HepG2 (cell line): ENCODE measurements around the gene ABCB6. TPM values are rescaled to one million over a fixed set of nuclear protein-coding genes. Genes with fewer than 3 reads are reported as not detected.
A peak's percentile ranks its signal among the peaks of the same experiment; 100 is the strongest.
"Not testable (repeated sequence)": the region's sequence is repeated elsewhere in the genome, so short reads cannot be mapped to it uniquely, and the experiment has no call there.

Source experiments
- BORCS8-MEF2B ChIP-seq: sonication (generic); formaldehyde crosslinking; IDR thresholded peaks from 2 replicates; pipeline ENCODE4 v1.8.0; 2022; ENCODE audit warnings: mild to moderate bottlenecking, missing genetic modification reagents
- CCDC6 ChIP-seq: sonication (generic); formaldehyde crosslinking; IDR thresholded peaks from 2 replicates; pipeline ENCODE4 v1.8.1; 2022; ENCODE audit warnings: mild to moderate bottlenecking, missing genetic modification reagents, moderate library complexity
- FOXC1 ChIP-seq: sonication (generic); formaldehyde crosslinking; IDR thresholded peaks from 2 replicates; pipeline ENCODE4 v1.8.0; 2022; ENCODE audit warnings: mild to moderate bottlenecking, missing genetic modification reagents, borderline replicate concordance
- FOXK2 ChIP-seq: fragments of 450-650 bp; IDR thresholded peaks from 2 replicates; pipeline ENCODE4 v1.6.1; 2016
- FOXP1 ChIP-seq, 2 experiments: fragments of 450-650 bp in 1 of 2; IDR thresholded peaks; 2 replicates each; pipeline ENCODE4 v1.6.1; 2017 to 2018; ENCODE audit warnings: antibody characterized with exemption in 1 of 2
- HBP1 ChIP-seq: IDR thresholded peaks from 2 replicates; pipeline ENCODE4 v1.6.1; 2016; ENCODE audit warnings: low read depth, control low read depth
- HNF4A ChIP-seq: sonication (generic); formaldehyde crosslinking; IDR thresholded peaks from 2 replicates; pipeline ENCODE4 v1.4.0; 2020; ENCODE audit warnings: missing genetic modification reagents
- MED1 ChIP-seq: sonication (generic); formaldehyde crosslinking; IDR thresholded peaks from 2 replicates; pipeline ENCODE4 v1.4.0; 2020; ENCODE audit warnings: missing genetic modification reagents
- MTA1 ChIP-seq: sonication (generic); formaldehyde crosslinking; IDR thresholded peaks from 2 replicates; pipeline ENCODE4 v1.4.0; 2020; ENCODE audit warnings: missing genetic modification reagents, mild to moderate bottlenecking, borderline replicate concordance
- NFYB ChIP-seq: sonication (generic); formaldehyde crosslinking; IDR thresholded peaks from 2 replicates; pipeline ENCODE4 v1.4.0; 2020; ENCODE audit warnings: missing genetic modification reagents
- NONO ChIP-seq, 2 experiments: fragments of 450-650 bp in 1 of 2; sonication (generic) in 1 of 2; formaldehyde crosslinking in 1 of 2; IDR thresholded peaks in 1 of 2; conservative IDR thresholded peaks in 1 of 2; 2 replicates each; pipeline versions ENCODE4 v1.6.1 to v1.8.0; 2017 to 2022; ENCODE audit warnings: mild to moderate bottlenecking in 1 of 2, missing genetic modification reagents in 1 of 2, moderate library complexity in 1 of 2
- POGZ ChIP-seq: sonication (generic); formaldehyde crosslinking; IDR thresholded peaks from 2 replicates; pipeline ENCODE4 v1.4.0; 2020; ENCODE audit warnings: mild to moderate bottlenecking, missing genetic modification reagents
- POLR2A ChIP-seq, 2 experiments: IDR thresholded peaks; 2 replicates each; pipeline ENCODE4 v1.6.1; 2011; ENCODE audit warnings: low read depth in 2 of 2, low read length in 2 of 2, mild to moderate bottlenecking in 1 of 2, moderate library complexity in 1 of 2; ENCODE audit not compliant: insufficient read depth in 1 of 2
- POLR2G ChIP-seq: fragments of 200-400 bp; formaldehyde crosslinking; IDR thresholded peaks from 2 replicates; pipeline ENCODE4 v1.6.1; 2018; ENCODE audit warnings: mild to moderate bottlenecking, low read depth, low read length, moderate library complexity
- RXRB ChIP-seq: IDR thresholded peaks from 2 replicates; pipeline ENCODE4 v1.6.1; 2016; ENCODE audit warnings: borderline replicate concordance, missing genetic modification reagents, missing compliant biosample characterization
- SOX6 ChIP-seq, 2 experiments: fragments of 450-650 bp in 1 of 2; sonication (generic) in 1 of 2; formaldehyde crosslinking in 1 of 2; IDR thresholded peaks; 2 replicates each; pipeline versions ENCODE4 v1.4.0 to v1.6.1; 2017 to 2020; ENCODE audit warnings: antibody characterized with exemption in 1 of 2, mild to moderate bottlenecking in 1 of 2, missing genetic modification reagents in 1 of 2
- SP1 ChIP-seq, 2 experiments: fragments of 450-650 bp in 1 of 2; sonication (generic) in 1 of 2; formaldehyde crosslinking in 1 of 2; IDR thresholded peaks; 2 replicates each; pipeline versions ENCODE4 v1.4.0 to v1.6.1; 2016 to 2020; ENCODE audit warnings: missing genetic modification reagents in 1 of 2
- ZBTB33 ChIP-seq: sonication (generic); formaldehyde crosslinking; IDR thresholded peaks from 2 replicates; pipeline ENCODE4 v1.4.0; 2020; ENCODE audit warnings: missing genetic modification reagents
- ZBTB38 ChIP-seq: sonication (generic); formaldehyde crosslinking; IDR thresholded peaks from 2 replicates; pipeline ENCODE4 v1.5.1; 2020; ENCODE audit warnings: mild to moderate bottlenecking, missing genetic modification reagents
- ZBTB7A ChIP-seq: sonication (generic); formaldehyde crosslinking; IDR thresholded peaks from 2 replicates; pipeline ENCODE4 v1.8.0; 2022; ENCODE audit warnings: mild to moderate bottlenecking, missing genetic modification reagents
- ZMYM2 ChIP-seq: sonication (generic); formaldehyde crosslinking; IDR thresholded peaks from 2 replicates; pipeline ENCODE4 v1.8.0; 2022; ENCODE audit warnings: mild to moderate bottlenecking, missing genetic modification reagents
- ZNF350 ChIP-seq: sonication (generic); formaldehyde crosslinking; IDR thresholded peaks from 2 replicates; pipeline ENCODE4 v1.4.0; 2020; ENCODE audit warnings: mild to moderate bottlenecking, low read depth, missing genetic modification reagents, borderline replicate concordance
- ZNF501 ChIP-seq: sonication (generic); formaldehyde crosslinking; IDR thresholded peaks from 2 replicates; pipeline ENCODE4 v1.5.1; 2020; ENCODE audit warnings: mild to moderate bottlenecking, moderate library complexity, missing genetic modification reagents
- ZNF510 ChIP-seq: sonication (generic); formaldehyde crosslinking; IDR thresholded peaks from 2 replicates; pipeline ENCODE4 v1.4.0; 2020; ENCODE audit warnings: low read depth, mild to moderate bottlenecking, missing genetic modification reagents
- ZNF691 ChIP-seq: sonication (generic); formaldehyde crosslinking; IDR thresholded peaks from 2 replicates; pipeline ENCODE4 v1.4.0; 2020; ENCODE audit warnings: missing genetic modification reagents, low read depth, mild to moderate bottlenecking, borderline replicate concordance
- polyA plus RNA-seq, 8 experiments: library from polyadenylated mRNA; depleted of rRNA in 3 of 8; stranded (reverse) in 7 of 8; unstranded in 1 of 8; fragments of >200 nt; fragmentation: Illumina TruSeq in 4 of 8; extraction: Trizol in 4 of 8; gene quantifications; 2 replicates each; pipeline versions ENCODE4 v1.2.1 to v1.2.3, GENCODE V29; 2011 to 2016; ENCODE audit warnings: low read depth in 4 of 8, missing spikeins in 1 of 8, mixed read lengths in 1 of 8; ENCODE audit not compliant: insufficient read depth in 1 of 8
- total RNA-seq, 5 experiments: library from RNA; depleted of rRNA; stranded (reverse); fragments of >200 nt; fragmentation: Illumina TruSeq; extraction: Trizol; gene quantifications; 2 replicates each; pipeline ENCODE4 v1.2.3, GENCODE V29; 2016; ENCODE audit warnings: low read depth in 1 of 5

ABCB6 gene
- total and polyA plus RNA-seq, 2 of the 13 experiments (the other 11 are each of a cell fraction or from before 2014, with no cell fraction given), result 91.1 to 137 TPM

- peak; percentile 68; the same call in 1 of the 2 replicates for TF ChIP-seq FOXP1 (IDR thresholded peaks at IDR 0.05)
- 0 out of 2 replicates have a peak, but pooled peaks have one; percentile 10 for TF ChIP-seq FOXP1 (CRISPR knock-in tag; IDR thresholded peaks at IDR 0.05)
- TF ChIP-seq SOX6, SP1, NONO (IDR thresholded peaks at IDR 0.05): not testable (repeated sequence)
- peak; percentile 38 for TF ChIP-seq SOX6 (CRISPR knock-in tag; IDR thresholded peaks at IDR 0.05)
- 0 out of 2 replicates have a peak, but pooled peaks have one; percentile 66 for TF ChIP-seq ZNF510 (CRISPR knock-in tag)
- TF ChIP-seq ZMYM2, result 0 out of 2 replicates have a peak, but pooled peaks have one; percentile 60
- peak; percentile 27; the same call in 1 of the 2 replicates for TF ChIP-seq ZNF350 (CRISPR knock-in tag)
- TF ChIP-seq RXRB (CRISPR knock-in tag), result 0 out of 2 replicates have a peak, but pooled peaks have one; percentile 14
- 0 out of 2 replicates have a peak, but pooled peaks have one; percentile 65 for TF ChIP-seq CCDC6 (CRISPR knock-in tag)
- TF ChIP-seq MTA1 (CRISPR knock-in tag), result 0 out of 2 replicates have a peak, but pooled peaks have one; percentile 10
- peak; percentile 70 for TF ChIP-seq FOXK2
- TF ChIP-seq SP1 (CRISPR knock-in tag; IDR thresholded peaks at IDR 0.05), result peak; percentile 24; the same call in 1 of the 2 replicates
- TF ChIP-seq ZBTB7A (CRISPR knock-in tag), result peak; percentile 36; the same call in 1 of the 2 replicates
- TF ChIP-seq HNF4A (CRISPR knock-in tag), result peak; percentile 9; the same call in 1 of the 2 replicates
- peak; percentile 66 for TF ChIP-seq BORCS8-MEF2B (CRISPR knock-in tag)
- TF ChIP-seq ZBTB38 (CRISPR knock-in tag), result peak; percentile 98
- TF ChIP-seq POLR2G, result peak; percentile 69
- peak; percentile 73 for TF ChIP-seq ZBTB33 (CRISPR knock-in tag)
- peak; percentile 57; the same call in 1 of the 2 replicates for TF ChIP-seq HBP1 (CRISPR knock-in tag)
- TF ChIP-seq MED1 (CRISPR knock-in tag), result peak; percentile 78
- TF ChIP-seq POLR2A (IDR thresholded peaks at IDR 0.05; ENCODE audit: insufficient read depth in 1 of 2, low read depth in 2 of 2, low read length in 2 of 2), result peak; percentile 77 to 95
- TF ChIP-seq ZNF691 (CRISPR knock-in tag), result 0 out of 2 replicates have a peak, but pooled peaks have one; percentile 33
- TF ChIP-seq POGZ, result peak; percentile 68; the same call in 1 of the 2 replicates
- TF ChIP-seq NFYB (CRISPR knock-in tag), result peak; percentile 84
- TF ChIP-seq ZNF501 (CRISPR knock-in tag), result peak; percentile 30; the same call in 1 of the 2 replicates
- 0 out of 2 replicates have a peak, but pooled peaks have one; percentile 27 for TF ChIP-seq FOXC1 (CRISPR knock-in tag)
- peak; percentile 26 for TF ChIP-seq NONO (CRISPR knock-in tag; conservative IDR thresholded peaks at IDR 0.05)
These were observed 18.0 kb downstream of the ABCB6 start (continued) for GRCh38 chr2:219200502-219201326.
